ENCODE results near the gene NCK2.

DNA sequence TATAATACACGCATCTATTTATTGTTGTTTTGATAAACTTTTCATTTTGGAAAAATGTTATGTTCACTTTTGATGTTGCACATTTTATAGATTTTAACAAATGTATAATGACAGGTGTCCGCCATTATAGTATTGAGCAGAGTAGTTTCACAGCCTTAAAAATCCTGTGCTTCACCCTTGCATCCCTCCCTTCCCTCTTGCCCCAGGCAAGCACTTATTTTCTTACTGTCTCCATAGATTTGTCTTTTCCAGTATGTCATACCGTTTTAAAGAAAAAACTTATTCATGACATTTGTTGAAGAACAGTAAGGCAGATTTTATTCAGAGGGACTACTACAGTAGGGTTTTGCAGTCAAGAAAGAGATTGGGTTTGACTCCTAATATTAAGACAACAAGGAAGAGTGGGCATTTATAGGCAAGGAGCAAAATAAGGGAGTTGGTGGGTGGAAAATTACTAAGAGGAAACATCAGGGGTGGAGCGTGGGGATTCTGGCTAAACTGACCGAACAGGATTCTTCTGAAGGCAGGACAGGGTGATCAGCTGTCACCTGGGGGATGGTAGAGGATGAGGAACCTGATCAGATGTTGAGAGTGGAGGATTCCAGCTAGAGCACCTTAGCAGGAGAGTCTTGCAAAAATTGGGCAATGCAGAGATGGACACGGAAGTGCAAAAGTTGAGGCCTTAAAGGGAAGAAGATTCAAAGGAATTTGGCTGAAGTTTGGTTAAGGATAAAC lies 108.8 kb downstream of the NCK2 start:
- TF ChIP-seq, protein P1, sequence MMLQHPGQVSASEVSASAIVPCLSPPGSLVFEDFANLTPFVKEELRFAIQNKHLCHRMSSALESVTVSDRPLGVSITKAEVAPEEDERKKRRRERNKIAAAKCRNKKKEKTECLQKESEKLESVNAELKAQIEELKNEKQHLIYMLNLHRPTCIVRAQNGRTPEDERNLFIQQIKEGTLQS (IDR thresholded peaks at IDR 0.05), result no peak
- TF ChIP-seq, protein P2, sequence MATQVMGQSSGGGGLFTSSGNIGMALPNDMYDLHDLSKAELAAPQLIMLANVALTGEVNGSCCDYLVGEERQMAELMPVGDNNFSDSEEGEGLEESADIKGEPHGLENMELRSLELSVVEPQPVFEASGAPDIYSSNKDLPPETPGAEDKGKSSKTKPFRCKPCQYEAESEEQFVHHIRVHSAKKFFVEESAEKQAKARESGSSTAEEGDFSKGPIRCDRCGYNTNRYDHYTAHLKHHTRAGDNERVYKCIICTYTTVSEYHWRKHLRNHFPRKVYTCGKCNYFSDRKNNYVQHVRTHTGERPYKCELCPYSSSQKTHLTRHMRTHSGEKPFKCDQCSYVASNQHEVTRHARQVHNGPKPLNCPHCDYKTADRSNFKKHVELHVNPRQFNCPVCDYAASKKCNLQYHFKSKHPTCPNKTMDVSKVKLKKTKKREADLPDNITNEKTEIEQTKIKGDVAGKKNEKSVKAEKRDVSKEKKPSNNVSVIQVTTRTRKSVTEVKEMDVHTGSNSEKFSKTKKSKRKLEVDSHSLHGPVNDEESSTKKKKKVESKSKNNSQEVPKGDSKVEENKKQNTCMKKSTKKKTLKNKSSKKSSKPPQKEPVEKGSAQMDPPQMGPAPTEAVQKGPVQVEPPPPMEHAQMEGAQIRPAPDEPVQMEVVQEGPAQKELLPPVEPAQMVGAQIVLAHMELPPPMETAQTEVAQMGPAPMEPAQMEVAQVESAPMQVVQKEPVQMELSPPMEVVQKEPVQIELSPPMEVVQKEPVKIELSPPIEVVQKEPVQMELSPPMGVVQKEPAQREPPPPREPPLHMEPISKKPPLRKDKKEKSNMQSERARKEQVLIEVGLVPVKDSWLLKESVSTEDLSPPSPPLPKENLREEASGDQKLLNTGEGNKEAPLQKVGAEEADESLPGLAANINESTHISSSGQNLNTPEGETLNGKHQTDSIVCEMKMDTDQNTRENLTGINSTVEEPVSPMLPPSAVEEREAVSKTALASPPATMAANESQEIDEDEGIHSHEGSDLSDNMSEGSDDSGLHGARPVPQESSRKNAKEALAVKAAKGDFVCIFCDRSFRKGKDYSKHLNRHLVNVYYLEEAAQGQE (IDR thresholded peaks at IDR 0.05; ENCODE audit: low read depth), result no peak
